ENCODE measurements around the gene LDLRAD4.

The LDLRAD4 gene

DNA sequence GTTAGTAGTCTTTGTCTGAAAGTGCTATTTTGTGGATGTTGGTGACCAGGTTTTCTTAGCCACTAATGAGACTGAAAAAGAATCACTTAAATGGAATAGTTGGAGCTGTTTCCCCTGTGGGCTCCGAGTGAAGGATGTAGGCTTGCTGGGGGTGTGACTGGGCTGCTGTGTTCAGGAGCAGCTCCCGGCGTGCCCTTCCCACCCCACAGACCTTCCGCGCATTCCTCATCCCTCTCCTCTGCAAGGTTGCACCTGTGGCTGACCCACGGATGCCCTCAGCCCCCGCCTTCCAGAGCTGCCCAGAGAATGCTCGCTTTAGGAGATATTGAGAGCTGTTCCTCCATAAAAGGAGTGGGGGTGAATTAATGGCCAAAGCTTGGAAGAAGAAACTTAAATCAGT is 174.3 kb downstream of the LDLRAD4 start:
- H3K4me3 ChIP-seq: no peak overlapping the region
- DNase-seq (ENCODE audit: low read depth, low spot score): no peak
- H3K9ac ChIP-seq (ENCODE audit: insufficient read length): no peak overlapping the region
- no peaks in the 10 kb centered on the region for H3K36me3 ChIP-seq (ENCODE audit: insufficient read depth, low read length)
- H3K27ac ChIP-seq: no peak overlapping the region
- H3K9me3 ChIP-seq (ENCODE audit: low read depth, low read length): no peaks in the 10 kb centered on the region
- TF ChIP-seq FOXP2 (optimal IDR thresholded peaks at IDR 0.05; ENCODE audit: control extremely low read depth, extremely low read length, insufficient read depth) (no peak), POLR2AphosphoS5 (IDR thresholded peaks at IDR 0.05; ENCODE audit: borderline replicate concordance, low read depth, low read length) (no peak), EZH2 (IDR thresholded peaks at IDR 0.05) (no peak)

- no peak overlapping the region for H3K4me3 ChIP-seq
- H3K36me3 ChIP-seq (ENCODE audit: insufficient read depth, low read length): no peaks in the 10 kb centered on the region
- TF ChIP-seq FOXP2 (optimal IDR thresholded peaks at IDR 0.05; ENCODE audit: control extremely low read depth, extremely low read length, insufficient read depth): no peak
- no peak for TF ChIP-seq EZH2 (IDR thresholded peaks at IDR 0.05)
- no peak for TF ChIP-seq POLR2AphosphoS5 (IDR thresholded peaks at IDR 0.05; ENCODE audit: borderline replicate concordance, low read depth, low read length)
- H3K27ac ChIP-seq: no peak overlapping the region
- no peak overlapping the region for H3K9ac ChIP-seq (ENCODE audit: insufficient read length)
- DNase-seq (ENCODE audit: low read depth, low spot score): no peak
- H3K9me3 ChIP-seq (ENCODE audit: low read depth, low read length): no peaks in the 10 kb centered on the region
Observed at GRCh38 chr18:13393338-13393737, 174.8 kb downstream of the LDLRAD4 start.

DNA sequence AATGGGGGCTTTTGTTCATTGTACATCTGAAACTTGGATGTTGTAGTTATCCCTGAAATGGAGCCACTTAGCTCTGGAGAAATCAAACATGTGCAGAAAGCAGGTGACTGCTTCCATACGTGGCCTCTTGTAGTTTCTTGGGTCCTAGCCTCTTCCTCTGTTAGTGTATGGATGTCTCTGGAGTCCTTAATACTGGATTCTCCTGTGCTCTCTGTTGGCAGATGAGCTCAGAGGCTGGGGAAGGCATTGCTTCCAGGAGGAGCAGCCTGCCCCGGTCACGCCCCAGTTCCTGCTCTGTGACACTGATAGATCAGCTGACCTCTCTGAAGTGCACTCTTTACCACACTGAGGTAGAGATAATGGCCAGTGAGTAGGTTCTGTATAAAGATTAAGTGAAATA is 176.2 kb downstream of the LDLRAD4 start:
- H3K9ac ChIP-seq (ENCODE audit: insufficient read length): no peak overlapping the region
- H3K27ac ChIP-seq: no peak overlapping the region
- TF ChIP-seq POLR2AphosphoS5 (IDR thresholded peaks at IDR 0.05; ENCODE audit: borderline replicate concordance, low read depth, low read length) (no peak), EZH2 (IDR thresholded peaks at IDR 0.05) (no peak), FOXP2 (optimal IDR thresholded peaks at IDR 0.05; ENCODE audit: control extremely low read depth, extremely low read length, insufficient read depth) (no peak)
- DNase-seq (ENCODE audit: low read depth, low spot score): no peak
- no peaks in the 10 kb centered on the region for H3K9me3 ChIP-seq (ENCODE audit: low read depth, low read length)
- no peak overlapping the region for H3K4me3 ChIP-seq
- no peaks in the 10 kb centered on the region for H3K36me3 ChIP-seq (ENCODE audit: insufficient read depth, low read length)

GRCh38 chr18:13395577-13395976 is 177.0 kb downstream of the LDLRAD4 start:
- H3K4me3 ChIP-seq: no peak overlapping the region
- DNase-seq (ENCODE audit: low read depth, low spot score): no peak
- no peaks in the 10 kb centered on the region for H3K9me3 ChIP-seq (ENCODE audit: low read depth, low read length)
- no peak overlapping the region for H3K27ac ChIP-seq
- no peak for TF ChIP-seq EZH2 (IDR thresholded peaks at IDR 0.05)
- TF ChIP-seq POLR2AphosphoS5 (IDR thresholded peaks at IDR 0.05; ENCODE audit: borderline replicate concordance, low read depth, low read length): no peak
- TF ChIP-seq FOXP2 (optimal IDR thresholded peaks at IDR 0.05; ENCODE audit: control extremely low read depth, extremely low read length, insufficient read depth): no peak
- no peak overlapping the region for H3K9ac ChIP-seq (ENCODE audit: insufficient read length)
- no peaks in the 10 kb centered on the region for H3K36me3 ChIP-seq (ENCODE audit: insufficient read depth, low read length)

GRCh38 chr18:13397504-13398163 is 179.1 kb downstream of the LDLRAD4 start:
- no peak for TF ChIP-seq EZH2 (IDR thresholded peaks at IDR 0.05)
- TF ChIP-seq FOXP2 (optimal IDR thresholded peaks at IDR 0.05; ENCODE audit: control extremely low read depth, extremely low read length, insufficient read depth): no peak
- TF ChIP-seq POLR2AphosphoS5 (IDR thresholded peaks at IDR 0.05; ENCODE audit: borderline replicate concordance, low read depth, low read length): no peak
- Histone ChIP-seq H3K36me3 (ENCODE audit: insufficient read depth, low read length) (no peaks in the 10 kb centered on the region), H3K4me3 (no peak overlapping the region), H3K9ac (ENCODE audit: insufficient read length) (no peak overlapping the region), H3K27ac (no peak overlapping the region), H3K9me3 (ENCODE audit: low read depth, low read length) (no peaks in the 10 kb centered on the region)
- DNase-seq (ENCODE audit: low read depth, low spot score): no peak

- Histone ChIP-seq H3K36me3 (ENCODE audit: insufficient read depth, low read length) (no peaks in the 10 kb centered on the region), H3K4me3 (no peak overlapping the region), H3K9me3 (ENCODE audit: low read depth, low read length) (no peaks in the 10 kb centered on the region)
Observed at GRCh38 chr18:13398631-13399030, 180.1 kb downstream of the LDLRAD4 start.

GRCh38 chr18:13399511-13399910 is 181.0 kb downstream of the LDLRAD4 start:
- H3K9me3 ChIP-seq (ENCODE audit: low read depth, low read length): no peaks in the 10 kb centered on the region
- TF ChIP-seq POLR2AphosphoS5 (IDR thresholded peaks at IDR 0.05; ENCODE audit: borderline replicate concordance, low read depth, low read length) (no peak), EZH2 (IDR thresholded peaks at IDR 0.05) (no peak), FOXP2 (optimal IDR thresholded peaks at IDR 0.05; ENCODE audit: control extremely low read depth, extremely low read length, insufficient read depth) (no peak)
- no peak overlapping the region for H3K4me3 ChIP-seq
- DNase-seq (ENCODE audit: low read depth, low spot score): no peak
- no peak overlapping the region for H3K9ac ChIP-seq (ENCODE audit: insufficient read length)
- no peaks in the 10 kb centered on the region for H3K36me3 ChIP-seq (ENCODE audit: insufficient read depth, low read length)
- H3K27ac ChIP-seq: no peak overlapping the region

More at GRCh38 chr18:13398631-13399030, 180.1 kb downstream of the LDLRAD4 start:
- TF ChIP-seq POLR2AphosphoS5 (IDR thresholded peaks at IDR 0.05; ENCODE audit: borderline replicate concordance, low read depth, low read length) (no peak), FOXP2 (optimal IDR thresholded peaks at IDR 0.05; ENCODE audit: control extremely low read depth, extremely low read length, insufficient read depth) (no peak), EZH2 (IDR thresholded peaks at IDR 0.05) (no peak)
- DNase-seq (ENCODE audit: low read depth, low spot score): no peak
- no peak overlapping the region for H3K9ac ChIP-seq (ENCODE audit: insufficient read length)
- H3K27ac ChIP-seq: no peak overlapping the region

DNA sequence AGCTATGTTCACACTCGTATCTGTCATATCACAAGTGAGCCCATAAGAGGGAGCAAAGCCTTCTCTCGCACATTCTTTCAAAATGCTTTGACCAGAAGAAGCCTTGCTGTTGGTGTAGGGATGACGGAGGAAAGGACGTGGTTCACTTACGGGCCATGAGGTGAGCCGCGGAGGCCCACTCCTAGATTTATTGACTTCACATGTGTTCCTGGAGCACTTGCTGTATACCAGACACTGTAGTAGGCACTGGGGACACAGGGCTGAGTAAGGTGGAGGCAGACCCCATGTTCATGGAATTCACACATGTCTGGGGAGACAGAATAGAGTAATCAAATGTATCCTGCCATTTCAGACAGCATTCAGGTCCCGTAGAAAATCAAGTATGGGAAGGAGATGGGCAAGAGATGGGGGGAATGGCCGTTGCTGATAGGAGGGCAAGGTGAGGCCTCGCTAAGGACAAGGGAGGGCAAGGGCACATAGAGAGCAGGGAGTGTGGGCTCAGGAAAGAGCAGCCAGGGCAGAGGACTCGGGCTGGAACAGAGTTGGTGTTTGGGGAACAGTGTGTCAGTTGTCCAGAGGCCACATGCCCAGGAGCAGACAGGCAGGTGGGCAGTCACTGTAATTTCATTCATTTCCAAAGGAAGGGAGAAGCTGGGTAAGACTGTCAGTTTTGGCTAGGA is 182.2 kb downstream of the LDLRAD4 start:
- Histone ChIP-seq H3K4me3 (no peak overlapping the region), H3K9ac (ENCODE audit: insufficient read length) (no peak overlapping the region), H3K9me3 (ENCODE audit: low read depth, low read length) (no peaks in the 10 kb centered on the region), H3K27ac (no peak overlapping the region), H3K36me3 (ENCODE audit: insufficient read depth, low read length) (no peaks in the 10 kb centered on the region)
- DNase-seq (ENCODE audit: low read depth, low spot score): no peak
- TF ChIP-seq FOXP2 (optimal IDR thresholded peaks at IDR 0.05; ENCODE audit: control extremely low read depth, extremely low read length, insufficient read depth) (no peak), POLR2AphosphoS5 (IDR thresholded peaks at IDR 0.05; ENCODE audit: borderline replicate concordance, low read depth, low read length) (no peak), EZH2 (IDR thresholded peaks at IDR 0.05) (no peak)

All from SK-N-MC (cell line).